Mesenteric fat pad (tissue), 1 donor: ENCODE results near the gene TIMM13. TPM values are rescaled to one million over a fixed set of nuclear protein-coding genes. Genes with fewer than 3 reads are reported as not detected.

Experiments used
- DNase-seq: peaks from one replicate; pipeline ENCODE4 v3.0.0-alpha.2; 2020; ENCODE audit warnings: low spot score
- total RNA-seq: library from RNA; stranded (reverse); fragmentation: NEBNext Ultra II Directional; extraction: Animal tissue kit (Norgen Biotek cat#: 25700); gene quantifications from one replicate; pipeline ENCODE4 v1.2.1, GENCODE V29; 2021
- donor health status: DM: yes; HTN: yes; CAD: no.

Gene TIMM13
- total RNA-seq, 1 donor from 2014 or later: 80.3 TPM

DNA sequence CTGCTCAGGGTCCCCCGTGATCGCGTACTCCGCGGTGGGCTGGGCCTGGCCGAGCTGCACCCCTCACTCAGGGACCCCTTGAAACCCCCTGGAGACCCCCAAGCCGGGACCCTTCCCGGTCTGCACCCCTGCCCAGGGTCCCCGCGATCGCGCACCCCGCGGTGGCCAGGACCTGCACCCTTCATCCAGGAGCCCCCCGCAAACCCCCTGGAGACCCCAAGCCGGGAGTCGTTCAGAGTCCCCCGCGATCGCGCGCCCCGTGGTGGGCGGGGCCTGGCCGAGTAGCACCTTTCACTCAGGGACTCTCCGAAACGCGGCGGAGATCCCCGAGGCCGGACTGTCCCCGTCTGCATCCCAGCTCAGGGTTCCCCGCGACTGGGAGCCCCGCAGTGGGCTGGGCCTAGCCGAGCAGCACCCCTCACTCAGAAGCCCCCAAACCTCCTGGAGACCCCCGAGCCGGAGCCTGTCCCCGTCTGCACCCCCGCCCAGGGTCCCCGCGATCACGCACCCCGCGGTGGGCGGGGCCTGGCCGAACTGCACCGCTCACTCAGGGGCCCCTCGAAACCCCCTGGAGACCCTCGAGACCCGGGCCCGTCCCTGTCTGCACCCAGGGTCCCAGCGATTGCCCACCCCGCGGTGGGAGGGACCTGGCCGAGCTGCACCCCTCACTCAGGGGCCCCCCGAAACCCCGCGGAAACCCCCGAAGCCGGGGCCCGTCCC lies 28.6 kb upstream of the TIMM13 start:
- no peak for DNase-seq

DNA sequence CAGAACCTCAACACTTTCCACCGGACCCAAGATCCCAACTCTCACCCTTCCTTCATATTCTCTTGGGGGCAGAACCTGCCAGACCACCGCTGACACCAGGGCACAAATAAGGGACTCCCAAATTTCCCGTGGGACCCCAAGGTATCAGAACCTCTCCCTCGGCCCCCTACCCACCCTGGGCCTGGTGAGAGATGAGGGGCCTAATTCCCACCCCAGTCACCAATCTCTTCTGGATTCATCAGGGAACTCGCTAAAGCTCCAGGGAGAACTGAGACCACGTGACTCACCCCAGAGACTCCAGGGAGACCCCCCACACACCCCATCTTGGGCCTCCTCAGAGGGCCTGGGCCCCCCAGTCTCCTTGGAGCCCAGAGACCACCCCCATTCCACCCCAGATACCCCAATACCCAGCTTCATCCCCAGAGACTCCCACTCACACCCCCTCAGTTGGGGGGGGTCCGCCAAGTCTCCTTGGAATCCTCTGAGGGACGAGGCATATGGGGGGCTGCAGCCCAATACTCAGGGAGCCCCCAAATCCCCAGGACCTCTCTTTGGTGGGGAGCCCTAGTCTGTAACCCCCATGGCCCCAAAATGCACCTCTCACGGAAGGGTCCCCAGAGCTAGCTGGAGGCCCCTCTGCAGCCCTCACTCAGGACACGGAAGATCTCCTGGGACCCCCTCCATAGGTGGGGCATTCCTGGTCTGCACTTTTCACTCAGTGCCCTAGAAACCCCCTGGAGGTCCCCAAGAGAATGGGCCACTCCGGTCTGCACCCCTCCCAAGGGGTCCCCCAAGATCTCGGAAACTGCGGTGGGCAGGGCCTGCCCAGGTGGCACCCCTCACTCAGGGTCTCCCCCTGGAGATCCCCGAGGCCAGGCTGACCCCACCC lies 27.8 kb upstream of the TIMM13 start:
- no peak for DNase-seq

GRCh38 chr19:2454199-2454961 lies 27.0 kb upstream of the TIMM13 start:
- no peak for DNase-seq

- DNase-seq: no peak
Measured at GRCh38 chr19:2453431-2454025, 26.1 kb upstream of the TIMM13 start.

DNA sequence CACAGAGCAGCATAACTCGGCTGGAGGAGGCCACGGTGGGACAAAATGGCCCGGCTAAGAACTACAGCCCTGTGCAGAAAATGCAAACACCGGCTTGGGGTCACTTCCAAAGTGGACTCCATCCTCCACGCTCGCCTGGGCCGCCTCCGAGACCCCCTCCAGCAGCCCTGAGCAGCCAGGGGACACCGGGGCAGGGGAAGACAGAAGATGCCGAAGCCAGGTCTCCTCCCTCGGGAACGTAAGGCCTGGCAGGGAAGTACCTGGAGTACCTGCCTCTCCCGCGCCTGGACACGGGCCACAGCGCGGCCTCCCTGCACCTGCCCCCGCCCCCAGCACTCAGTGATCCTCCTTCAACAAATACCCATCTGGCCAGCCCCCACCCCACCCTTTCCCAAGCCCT lies 24.4 kb upstream of the TIMM13 start:
- DNase-seq: no peak

DNA sequence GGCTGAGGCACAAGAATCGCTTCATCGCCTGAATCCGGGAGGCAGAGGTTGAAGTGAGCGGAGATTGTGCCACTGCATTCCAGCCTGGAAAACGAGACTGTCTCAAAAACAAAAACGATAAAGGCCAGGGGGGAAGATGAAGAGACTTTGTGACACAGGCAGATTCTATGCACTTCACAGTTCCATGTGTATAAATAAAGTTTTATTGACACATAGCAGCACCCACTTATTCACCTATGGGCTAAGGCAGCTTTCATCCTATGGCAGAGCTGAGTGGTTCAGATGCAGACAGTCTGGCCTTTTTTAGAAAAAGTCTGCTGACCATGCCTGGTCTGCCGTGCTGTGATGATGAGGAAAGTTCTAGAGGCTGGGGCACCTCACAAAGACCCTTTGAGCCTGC lies 23.8 kb upstream of the TIMM13 start:
- no peak for DNase-seq

- no peak for DNase-seq
Measured at GRCh38 chr19:2449019-2449418, 21.6 kb upstream of the TIMM13 start.

- DNase-seq: no peak
Measured at GRCh38 chr19:2446381-2446780, 19.0 kb upstream of the TIMM13 start.

- no peak for DNase-seq
Measured at GRCh38 chr19:2444251-2445002, 17.0 kb upstream of the TIMM13 start.

DNA sequence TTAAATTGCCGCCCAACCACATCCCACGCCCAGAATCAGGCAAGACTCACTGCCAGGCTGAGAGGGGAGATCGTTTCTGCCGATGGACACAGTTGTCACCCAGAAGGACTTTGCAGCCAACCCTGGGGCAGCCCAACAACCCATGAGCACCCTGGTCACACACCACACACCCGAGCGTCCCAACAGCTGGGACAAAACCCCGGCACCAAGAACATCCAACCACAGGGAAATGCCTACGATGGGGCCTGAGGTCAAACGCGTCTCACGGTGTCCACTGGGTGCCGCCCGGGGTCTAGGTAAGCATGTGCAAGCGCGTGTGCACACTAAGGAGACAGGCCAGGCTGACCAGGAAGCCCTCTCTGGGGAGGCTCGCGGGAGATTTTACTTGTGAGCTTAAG lies 16.4 kb upstream of the TIMM13 start:
- DNase-seq: no peak

DNA sequence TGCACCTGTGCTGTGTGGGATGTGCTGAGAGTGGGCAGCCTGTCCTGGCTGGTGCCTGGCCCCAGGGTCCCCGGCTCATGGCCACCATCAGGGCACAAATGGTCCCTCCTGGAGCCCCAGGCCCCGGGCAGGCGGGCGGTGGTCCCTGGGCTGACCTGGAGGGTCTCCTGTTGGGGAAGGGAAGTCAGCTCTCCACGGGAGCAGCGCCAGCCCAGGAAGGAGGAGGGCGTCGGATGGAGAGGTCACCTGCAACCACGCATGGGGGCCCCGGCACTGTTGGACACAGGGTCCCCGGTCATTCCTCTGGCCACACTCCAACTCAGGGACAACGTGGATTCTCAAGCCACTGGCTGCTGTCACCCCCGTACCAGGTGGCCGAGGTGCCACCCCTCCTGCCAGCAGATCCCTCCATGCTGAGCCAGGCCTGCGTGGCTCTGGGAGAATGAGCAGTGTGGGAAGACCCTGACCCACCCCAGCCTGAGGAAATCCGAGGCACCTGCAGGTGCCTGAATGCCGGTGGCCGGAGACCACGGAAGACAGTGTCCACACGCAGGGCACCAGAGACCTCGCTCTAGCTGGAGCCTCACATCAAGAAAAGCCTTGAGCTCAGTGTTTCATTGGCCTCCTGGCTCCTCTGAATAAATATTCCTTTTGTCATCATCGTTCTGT lies 15.9 kb upstream of the TIMM13 start:
- no peak for DNase-seq

GRCh38 chr19:2441096-2441752 lies 13.8 kb upstream of the TIMM13 start:
- DNase-seq: no peak

- no peak for DNase-seq
Measured at GRCh38 chr19:2440515-2440914, 13.1 kb upstream of the TIMM13 start.

GRCh38 chr19:2438178-2438577 lies 10.8 kb upstream of the TIMM13 start:
- no peak for DNase-seq

- DNase-seq: no peak
Measured at GRCh38 chr19:2436926-2437325, 9.5 kb upstream of the TIMM13 start.

DNA sequence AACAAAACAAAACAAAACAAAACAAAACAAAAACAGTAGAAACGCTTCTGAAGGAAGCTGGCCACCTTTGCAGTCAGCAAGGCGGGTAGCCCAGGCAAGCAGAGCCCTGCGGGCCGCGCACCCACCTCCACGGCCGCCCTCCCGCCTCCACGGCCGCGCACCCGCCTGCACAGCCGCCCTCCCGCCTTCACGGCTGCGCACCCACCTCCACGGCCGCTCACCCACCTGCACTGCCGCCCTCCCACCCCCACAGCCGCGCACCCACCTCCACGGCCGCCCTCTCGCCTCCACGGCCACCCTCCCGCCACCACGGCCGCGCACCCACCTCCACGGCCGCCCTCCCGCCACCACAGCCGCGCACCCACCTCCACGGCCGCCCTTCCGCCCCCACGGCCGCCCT lies 9.0 kb upstream of the TIMM13 start:
- DNase-seq: no peak

DNA sequence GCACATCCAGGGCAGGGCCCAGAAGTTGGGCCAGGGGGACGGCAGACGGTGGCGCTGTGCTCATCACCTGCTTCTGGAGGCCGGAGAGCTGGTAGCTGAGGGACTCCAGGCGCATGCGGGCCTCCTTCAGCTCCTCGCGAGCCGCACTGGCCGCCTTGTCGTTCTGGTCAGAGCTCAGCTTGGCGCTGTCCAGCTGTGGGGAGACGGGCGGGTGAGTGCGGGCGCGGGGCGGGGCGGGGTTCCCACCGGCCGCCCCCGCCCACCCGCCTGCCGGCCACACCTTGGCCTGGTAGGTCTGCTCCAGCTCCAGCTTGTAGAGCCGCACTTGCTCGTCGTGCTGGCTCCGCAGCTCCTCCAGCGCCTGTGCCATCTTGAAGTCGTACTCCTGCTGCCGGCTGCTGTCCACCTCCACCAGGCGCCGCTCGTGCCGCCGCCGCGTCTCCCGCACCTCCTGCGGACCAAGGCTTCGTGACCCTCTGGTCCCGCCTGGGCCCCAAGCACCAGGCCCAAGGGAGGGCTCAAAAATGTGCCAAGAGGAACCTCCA lies 7.4 kb upstream of the TIMM13 start:
- DNase-seq: no peak

DNA sequence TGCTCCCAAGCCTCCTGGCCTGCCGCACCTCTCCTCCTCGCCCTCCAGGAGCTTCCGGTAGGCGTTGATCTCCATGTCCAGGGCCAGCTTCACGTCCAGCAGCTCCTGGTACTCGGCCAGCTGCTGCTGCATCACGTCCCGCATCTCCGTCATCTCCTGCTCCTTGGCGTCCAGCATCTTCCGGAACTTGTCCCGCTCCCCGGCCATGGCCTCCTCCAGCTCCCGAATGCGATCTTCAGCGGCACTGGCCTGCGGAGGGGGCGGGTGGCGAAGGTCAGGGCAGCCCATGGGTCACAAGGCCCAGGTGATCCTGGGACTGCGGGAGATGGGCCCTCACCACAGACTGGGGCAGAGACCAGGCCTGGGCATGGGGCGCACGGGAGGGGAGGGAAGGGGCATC lies 6.9 kb upstream of the TIMM13 start:
- no peak for DNase-seq

- DNase-seq: no peak
Measured at GRCh38 chr19:2433854-2434253, 6.5 kb upstream of the TIMM13 start.
